Activated CD8-positive, alpha-beta T cell treated with anti-CD3 and anti-CD28 coated beads, Interleukin-2, amount 10 ng/mL, durations not matched to agents 7 days and 5 days (primary cell): ENCODE measurements around the gene TRMT112. TPM values are rescaled to one million over a fixed set of nuclear protein-coding genes. Genes with fewer than 3 reads are reported as not detected.

ENCODE experiments used
- ATAC-seq: fragments of 150-1000 bp; cut with Tn5 transposase; one replicate; pipeline ENCODE4 v1.10.0; 2021; ENCODE audit warnings: moderate library complexity
- CTCF ChIA-PET: fragments of 350-600 bp; sonication (Branson Sonifier 250); formaldehyde crosslinking; loops from one replicate; lab custom pipeline; 2021; ENCODE audit warnings: antibody characterized with exemption; lab: Charles Lee
- POLR2A ChIA-PET: fragments of 350-600 bp; sonication (Branson Sonifier 250); formaldehyde crosslinking; loops from one replicate; lab custom pipeline; 2021; ENCODE audit warnings: antibody characterized with exemption; lab: Charles Lee
- DNase-seq: peaks from one replicate; pipeline ENCODE4 v3.0.0-alpha.2; 2020
- H3K27ac Mint-ChIP-seq: one replicate; pipeline ENCODE4 v1.8.0; 2021; ENCODE audit warnings: mild to moderate bottlenecking, mixed read lengths
- H3K27me3 Mint-ChIP-seq: one replicate; pipeline ENCODE4 v1.8.0; 2021; ENCODE audit warnings: low read depth, mixed read lengths
- H3K36me3 Mint-ChIP-seq: one replicate; pipeline ENCODE4 v1.8.0; 2021; ENCODE audit warnings: low read depth, mixed read lengths
- H3K4me1 Mint-ChIP-seq: one replicate; pipeline ENCODE4 v1.8.0; 2021; ENCODE audit warnings: low read depth, mixed read lengths
- H3K4me3 Mint-ChIP-seq: one replicate; pipeline ENCODE4 v1.8.0; 2021; ENCODE audit warnings: mild to moderate bottlenecking, mixed read lengths
- H3K9me3 Mint-ChIP-seq: one replicate; pipeline ENCODE4 v1.8.0; 2022; ENCODE audit warnings: mixed read lengths; ENCODE audit not compliant: insufficient read depth
- total RNA-seq, 2 experiments: library from RNA; stranded (reverse); gene quantifications; one replicate each; pipeline ENCODE4 v1.2.3, GENCODE V29; 2021

TRMT112 gene
- total RNA-seq, 2 experiments from 2014 or later = 154 to 165 TPM

DNA sequence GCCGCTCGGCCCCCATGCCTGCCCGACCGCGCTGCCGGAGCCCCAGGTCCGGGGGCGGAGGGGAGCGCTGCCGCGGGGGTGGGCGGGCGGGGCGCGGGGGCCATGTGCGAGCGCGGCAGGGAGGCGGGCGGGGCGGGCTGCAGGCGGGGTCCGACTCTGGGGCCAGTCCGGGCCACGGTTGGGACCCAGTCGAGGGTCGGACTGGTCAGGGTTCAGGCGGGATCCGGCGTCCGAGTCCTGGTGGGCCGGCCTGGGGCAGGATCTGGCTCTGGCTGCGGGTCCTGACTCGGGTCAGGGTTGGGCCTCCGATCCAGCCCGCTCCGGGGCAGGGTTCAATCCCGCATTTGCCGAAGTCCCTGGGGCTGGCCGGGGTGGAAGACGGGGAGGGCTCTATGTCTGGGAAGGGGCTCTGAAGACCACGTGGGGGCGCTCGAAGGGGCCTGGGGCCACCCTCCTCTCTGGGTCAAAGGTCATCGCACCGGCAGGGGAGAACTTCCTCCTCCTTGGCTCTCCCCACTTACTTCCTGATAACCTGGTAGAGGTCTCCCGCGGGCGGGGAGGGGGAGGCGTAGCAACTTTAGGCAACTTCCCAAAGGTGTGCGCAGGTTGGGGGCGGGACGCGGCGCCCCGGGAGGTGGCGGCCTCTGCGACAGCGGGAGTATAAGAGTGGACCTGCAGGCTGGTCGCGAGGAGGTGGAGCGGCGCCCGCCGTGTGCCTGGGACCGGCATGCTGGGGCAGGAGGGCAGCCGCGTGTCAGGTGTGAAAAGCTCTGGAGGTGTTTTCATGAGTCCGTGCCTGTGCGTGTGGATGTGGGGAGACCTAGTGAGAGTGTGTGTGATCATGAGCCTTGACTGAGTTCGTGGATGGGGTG, 11.4 kb downstream of the TRMT112 start:
- Mint-ChIP-seq H3K4me3 (peak overlapping the region; percentile 95), H3K4me1 (peaks cover 48% of the 10 kb centered on the region), H3K27me3 (peaks cover 1% of the 10 kb centered on the region), H3K27ac (peak overlapping the region; percentile 91), H3K36me3 (peaks cover 20% of the 10 kb centered on the region), H3K9me3 (no peaks in the 10 kb centered on the region)
- DNase-seq (peak; percentile 75), ATAC-seq (peak; percentile 8)
- POLR2A ChIA-PET = interaction anchor here (0.7 to 5.5 kb wide), 5 partner anchors 12 to 120 kb away, joined by 4 to 42 read pairs (median 39); partner anchors contain the start of genes FERMT3, PRDX5, STIP1 and TRMT112
- CTCF ChIA-PET = interaction anchor here (1.4 to 5.8 kb wide), 10 partner anchors 12 to 121 kb away, joined by 4 to 148 read pairs (median 16); partner anchors contain the start of genes PPP1R14B, PRDX5, STIP1 and TRMT112

DNA sequence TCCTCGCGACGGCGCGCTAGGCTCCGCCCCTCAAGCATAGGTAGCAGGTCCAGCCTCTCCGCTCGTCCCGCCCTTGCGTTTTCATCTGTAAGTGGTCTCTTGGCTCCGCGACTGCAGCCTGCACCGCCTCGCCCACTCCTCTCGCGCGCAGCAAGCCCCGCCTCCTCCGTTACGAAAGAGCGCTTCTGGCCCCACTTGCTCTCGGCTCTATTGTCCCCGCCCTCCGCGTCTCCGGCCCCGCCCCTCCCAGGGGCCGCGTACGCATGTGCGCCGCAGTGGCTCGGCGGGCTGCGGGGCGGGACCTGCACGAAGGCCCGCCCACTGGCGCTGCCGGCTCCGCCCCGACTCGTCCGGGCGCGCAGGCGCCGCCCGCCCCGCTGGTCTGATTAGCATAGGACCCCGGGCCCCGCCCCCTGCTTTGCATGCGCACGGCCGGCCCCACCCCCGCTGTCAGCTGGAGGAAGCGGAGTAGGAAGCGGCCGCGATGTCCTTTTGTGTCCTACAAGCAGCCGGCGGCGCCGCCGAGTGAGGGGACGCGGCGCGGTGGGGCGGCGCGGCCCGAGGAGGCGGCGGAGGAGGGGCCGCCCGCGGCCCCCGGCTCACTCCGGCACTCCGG, 12.2 kb downstream of the TRMT112 start, which contains the start of gene ESRRA:
Gene ESRRA (plus strand): TSS at position 450 of the 616 bp plus-strand sequence. CDS start 1,656 bp downstream, outside the sequence.
- Mint-ChIP-seq H3K27ac (peak within 1 kb of the TSS; percentile 99), H3K9me3 (no peaks in the 10 kb centered on the region), H3K36me3 (peaks cover 17% of the 10 kb centered on the region), H3K4me1 (peaks cover 52% of the 10 kb centered on the region), H3K4me3 (peak within 1 kb of the TSS; percentile 95), H3K27me3 (peaks cover 9% of the 10 kb centered on the region)
- CTCF ChIA-PET = interaction anchor here (0.7 to 5.8 kb wide), 24 partner anchors 11 to 467 kb away, joined by 3 to 165 read pairs (median 10); partner anchors contain the start of genes BAD, DNAJC4, FERMT3 and GPR137
- ATAC-seq (peak; percentile 80), DNase-seq (peak; percentile 100)
- POLR2A ChIA-PET = interaction anchor here (0.9 to 5.5 kb wide), 10 partner anchors 12 to 119 kb away, joined by 3 to 42 read pairs (median 10); partner anchors contain the start of genes BAD, FERMT3, GPR137 and NUDT22

DNA sequence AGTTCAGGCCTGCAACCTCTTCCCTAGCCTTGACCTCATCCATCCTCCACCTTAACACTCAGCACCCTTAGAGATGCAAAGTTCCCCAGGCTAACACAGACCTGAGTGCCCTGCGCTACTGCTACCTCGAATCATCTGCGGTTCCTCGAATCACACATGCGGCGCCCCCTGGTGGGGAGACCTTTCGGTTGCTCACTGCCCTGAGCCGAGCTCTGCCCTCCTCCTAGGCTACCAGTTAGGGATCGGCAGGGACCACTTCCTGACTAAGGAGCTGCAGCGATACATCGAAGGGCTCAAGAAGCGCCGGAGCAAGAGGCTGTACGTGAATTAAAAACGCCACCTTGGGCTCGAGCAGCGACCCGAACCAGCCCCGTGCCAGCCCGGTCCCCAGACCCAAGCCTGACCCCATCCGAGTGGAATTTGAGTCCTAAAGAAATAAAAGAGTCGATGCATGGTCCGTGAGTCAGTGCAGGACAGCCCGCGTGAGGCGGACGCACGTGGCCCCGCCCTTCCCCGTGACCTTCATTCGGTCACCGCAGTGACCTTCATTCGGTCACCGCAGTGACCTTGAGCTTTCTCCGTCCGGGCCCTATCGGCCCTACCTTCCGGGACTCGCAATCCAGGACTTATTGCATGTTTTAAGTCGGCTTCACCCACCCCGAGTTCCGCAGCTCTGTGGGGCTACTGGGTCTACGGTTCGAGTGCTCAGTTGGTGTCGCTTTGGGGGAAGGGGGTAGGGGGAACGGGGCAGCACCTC, 12.9 kb downstream of the TRMT112 start:
- peaks cover 15% of the 10 kb centered on the region for H3K27me3 Mint-ChIP-seq
- ATAC-seq (peak; percentile 45), DNase-seq (peak; percentile 97)
- H3K36me3 Mint-ChIP-seq = peaks cover 15% of the 10 kb centered on the region
- peak overlapping the region; percentile 99 for H3K27ac Mint-ChIP-seq
- POLR2A ChIA-PET = interaction anchor here (0.9 to 5.5 kb wide), 13 partner anchors 11 to 119 kb away, joined by 3 to 42 read pairs (median 5); partner anchors contain the start of genes BAD, FERMT3, GPR137 and NUDT22
- CTCF ChIA-PET = interaction anchor here (0.7 to 5.8 kb wide), 27 partner anchors 9 to 466 kb away, joined by 3 to 165 read pairs (median 9); partner anchors contain the start of genes BAD, CCDC88B, DNAJC4 and FERMT3
- H3K9me3 Mint-ChIP-seq = no peaks in the 10 kb centered on the region
- H3K4me3 Mint-ChIP-seq = peak overlapping the region; percentile 88
- peaks cover 52% of the 10 kb centered on the region for H3K4me1 Mint-ChIP-seq

DNA sequence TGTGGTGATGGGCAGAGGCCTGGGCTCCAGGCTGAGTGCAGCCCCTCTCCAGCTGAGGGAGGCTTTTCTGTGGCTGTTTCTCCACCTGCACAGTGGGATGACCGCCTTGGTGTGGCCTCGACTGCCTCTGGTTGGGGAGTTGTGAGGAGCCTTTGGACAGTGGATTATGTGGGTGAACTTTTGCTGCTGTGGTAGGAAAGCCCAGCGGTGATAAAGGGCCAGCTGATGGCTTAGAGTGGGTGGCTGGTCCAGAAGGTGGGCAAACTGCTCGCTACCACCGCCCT, 13.4 kb downstream of the TRMT112 start:
- ChIA-PET POLR2A (interaction anchor here (0.9 to 5.5 kb wide), 9 partner anchors 11 to 118 kb away, joined by 3 to 42 read pairs (median 14); partner anchors contain the start of genes BAD, FERMT3, GPR137 and PRDX5), CTCF (interaction anchor here (1.0 to 5.8 kb wide), 23 partner anchors 9 to 303 kb away, joined by 3 to 165 read pairs (median 12); partner anchors contain the start of genes BAD, CCDC88B, DNAJC4 and FERMT3)
- Mint-ChIP-seq H3K27ac (peak overlapping the region; percentile 99), H3K4me1 (peaks cover 52% of the 10 kb centered on the region), H3K27me3 (peaks cover 21% of the 10 kb centered on the region), H3K4me3 (peak overlapping the region; percentile 88), H3K9me3 (no peaks in the 10 kb centered on the region), H3K36me3 (peaks cover 13% of the 10 kb centered on the region)
- DNase-seq = no peak
- no peak for ATAC-seq

DNA sequence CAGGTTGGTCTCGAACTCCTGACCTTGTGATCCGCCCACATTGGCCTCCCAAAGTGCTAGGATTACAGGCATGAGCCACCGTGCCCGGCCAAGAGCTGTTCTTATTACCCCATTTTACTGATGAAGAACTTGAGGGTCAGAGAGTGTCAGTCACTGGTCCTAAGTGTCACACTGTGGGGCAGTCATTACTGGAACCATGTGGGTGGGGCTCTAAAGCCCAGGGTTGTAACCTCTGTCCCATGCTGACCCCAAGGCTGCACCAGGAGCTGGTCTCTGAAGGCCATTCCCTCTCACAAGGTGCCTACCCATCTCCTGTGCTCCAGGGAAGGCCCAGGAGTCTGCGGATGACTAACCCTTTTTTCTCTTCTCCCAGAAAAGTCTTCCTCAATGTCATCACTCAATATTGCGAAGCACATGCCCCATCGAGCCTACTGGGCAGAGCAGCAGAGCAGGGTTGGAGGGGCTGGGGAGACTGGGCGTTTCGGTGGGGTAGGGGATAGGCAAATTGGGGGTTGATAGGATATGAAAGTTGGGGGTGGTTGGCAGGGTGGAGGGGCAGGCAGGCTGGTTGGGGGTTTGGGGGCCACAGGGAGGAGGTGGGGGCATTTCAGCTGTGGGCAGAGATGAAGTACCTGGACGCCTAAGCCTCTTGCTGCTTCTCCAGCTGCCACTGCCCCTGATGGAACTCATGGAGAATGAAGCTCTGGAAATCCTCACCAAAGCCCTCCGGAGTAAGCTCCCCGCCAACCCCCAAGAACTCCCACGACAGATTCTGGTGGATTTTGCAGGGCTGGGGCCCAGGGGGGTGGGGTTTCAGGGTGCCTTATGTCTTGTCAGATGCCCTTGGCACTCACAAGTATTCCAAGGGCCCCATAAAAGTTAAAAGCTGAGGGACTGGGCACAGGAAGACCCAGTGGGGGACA, 14.0 kb downstream of the TRMT112 start:
- peaks cover 25% of the 10 kb centered on the region for H3K27me3 Mint-ChIP-seq
- peak overlapping the region; percentile 99 for H3K27ac Mint-ChIP-seq
- H3K4me1 Mint-ChIP-seq = peaks cover 52% of the 10 kb centered on the region
- H3K9me3 Mint-ChIP-seq = no peaks in the 10 kb centered on the region
- POLR2A ChIA-PET = interaction anchor here (0.9 to 5.5 kb wide), 9 partner anchors 10 to 117 kb away, joined by 3 to 42 read pairs (median 14); partner anchors contain the start of genes BAD, FERMT3, GPR137 and PRDX5
- H3K4me3 Mint-ChIP-seq = peak overlapping the region; percentile 88
- ATAC-seq (no peak), DNase-seq (no peak)
- CTCF ChIA-PET = interaction anchor here (1.1 to 5.8 kb wide), 18 partner anchors 9 to 302 kb away, joined by 3 to 165 read pairs (median 16); partner anchors contain the start of genes BAD, CCDC88B, FERMT3 and GPR137
- H3K36me3 Mint-ChIP-seq = peaks cover 13% of the 10 kb centered on the region

DNA sequence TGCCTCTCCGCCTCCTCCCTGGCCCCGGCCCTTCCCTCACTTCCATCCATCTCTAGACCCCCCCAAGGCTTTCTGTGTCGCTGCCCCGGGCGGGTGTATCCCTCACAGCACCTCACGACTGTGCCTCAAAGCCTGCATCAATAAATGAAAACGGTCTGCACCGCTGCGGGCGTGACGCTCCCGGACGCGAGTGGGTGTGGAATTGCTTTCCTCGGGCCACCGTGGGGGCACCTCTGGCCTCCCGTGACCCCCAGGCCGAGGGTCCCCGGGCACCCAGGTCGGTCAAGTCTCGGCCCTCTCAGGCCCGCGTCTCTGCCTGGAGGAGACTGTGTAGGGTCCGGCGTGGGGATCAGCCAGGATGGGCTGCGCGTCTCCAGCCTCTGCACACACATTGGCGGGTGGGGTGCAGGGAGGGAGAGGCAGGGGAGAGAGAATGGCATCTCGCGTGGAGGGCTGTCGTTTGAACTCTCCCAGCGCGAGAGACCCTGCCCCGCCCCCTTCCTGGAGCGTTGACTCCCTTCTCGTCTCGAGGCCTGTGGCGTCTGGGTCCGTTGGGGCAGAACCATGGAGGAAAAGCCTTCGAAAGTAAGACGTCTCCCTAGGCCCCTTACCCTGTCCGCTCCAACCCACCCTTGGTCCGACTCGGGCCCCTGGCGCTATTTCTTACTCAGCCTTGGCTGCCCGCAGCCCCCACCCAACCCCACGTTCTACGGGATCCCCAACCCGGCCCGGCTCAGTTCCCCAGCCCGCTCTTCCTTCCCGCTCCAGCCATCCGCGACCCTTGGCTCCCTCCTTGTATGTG, 17.3 kb downstream of the TRMT112 start, which contains the start of gene CATSPERZ:
Gene CATSPERZ (plus strand): TSS at position 512 of the 802 bp plus-strand sequence. CDS start 53 bp downstream, at position 565.
- ChIA-PET CTCF (interaction anchor here (0.8 to 5.8 kb wide), 13 partner anchors 14 to 114 kb away, joined by 3 to 165 read pairs (median 11); partner anchors contain the start of genes BAD, FERMT3, GPR137 and NUDT22), POLR2A (interaction anchor here (5.3 kb wide), 1 partner anchor 30 kb away, joined by 42 read pairs; no protein-coding TSS in a partner anchor)
- Mint-ChIP-seq H3K27me3 (peaks cover 58% of the 10 kb centered on the region), H3K9me3 (no peaks in the 10 kb centered on the region), H3K4me3 (peak within 1 kb of the TSS; percentile 45), H3K27ac (no peak within 1 kb of the TSS), H3K4me1 (peaks cover 38% of the 10 kb centered on the region), H3K36me3 (no peaks in the 10 kb centered on the region)
- no peak for DNase-seq
- ATAC-seq = no peak

DNA sequence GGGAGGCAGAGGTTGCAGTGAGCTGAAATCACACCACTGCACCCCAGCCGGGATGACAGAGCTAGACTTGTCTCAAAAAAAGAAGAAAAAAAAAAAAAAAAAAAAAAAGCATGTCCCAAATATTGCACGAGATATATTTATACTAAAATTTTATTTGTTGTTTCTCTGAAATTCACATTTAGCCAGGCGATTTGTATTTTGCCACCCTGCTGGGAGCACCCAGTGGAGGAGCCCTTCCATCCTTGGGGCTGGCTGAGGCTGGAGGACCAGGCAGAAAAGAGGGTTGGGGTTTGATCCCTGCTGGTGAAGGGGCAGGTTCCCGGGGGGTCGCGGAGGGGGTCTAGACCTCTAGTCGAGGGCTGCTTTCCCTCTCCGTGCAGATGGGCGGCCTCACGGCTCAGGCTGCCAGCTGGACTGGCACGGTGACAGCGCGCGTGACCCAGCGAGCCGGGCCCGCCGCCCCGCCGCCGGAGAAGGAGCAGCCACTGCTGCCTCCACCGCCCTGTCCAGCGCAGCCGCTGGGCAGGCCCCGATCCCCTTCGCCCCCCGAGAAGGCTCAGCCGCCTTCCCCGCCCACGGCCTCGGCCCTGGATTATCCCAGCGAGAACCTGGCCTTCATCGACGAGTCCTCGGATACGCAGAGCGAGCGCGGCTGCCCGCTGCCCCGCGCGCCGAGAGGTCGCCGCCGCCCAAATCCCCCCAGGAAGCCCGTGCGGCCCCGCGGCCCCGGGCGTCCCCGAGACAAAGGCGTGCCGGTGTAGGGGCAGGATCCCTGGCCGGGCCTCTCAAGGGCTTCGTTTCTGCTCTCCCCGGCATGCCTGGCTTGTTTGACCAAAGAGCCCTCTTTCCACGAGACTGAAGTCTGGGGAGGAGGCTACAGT, 18.2 kb downstream of the TRMT112 start:
- POLR2A ChIA-PET = no interaction called here
- Mint-ChIP-seq H3K4me3 (no peak overlapping the region), H3K4me1 (peaks cover 35% of the 10 kb centered on the region), H3K27me3 (peaks cover 64% of the 10 kb centered on the region), H3K9me3 (no peaks in the 10 kb centered on the region), H3K27ac (no peak overlapping the region), H3K36me3 (no peaks in the 10 kb centered on the region)
- CTCF ChIA-PET = no interaction called here
- no peak for DNase-seq
- no peak for ATAC-seq

DNA sequence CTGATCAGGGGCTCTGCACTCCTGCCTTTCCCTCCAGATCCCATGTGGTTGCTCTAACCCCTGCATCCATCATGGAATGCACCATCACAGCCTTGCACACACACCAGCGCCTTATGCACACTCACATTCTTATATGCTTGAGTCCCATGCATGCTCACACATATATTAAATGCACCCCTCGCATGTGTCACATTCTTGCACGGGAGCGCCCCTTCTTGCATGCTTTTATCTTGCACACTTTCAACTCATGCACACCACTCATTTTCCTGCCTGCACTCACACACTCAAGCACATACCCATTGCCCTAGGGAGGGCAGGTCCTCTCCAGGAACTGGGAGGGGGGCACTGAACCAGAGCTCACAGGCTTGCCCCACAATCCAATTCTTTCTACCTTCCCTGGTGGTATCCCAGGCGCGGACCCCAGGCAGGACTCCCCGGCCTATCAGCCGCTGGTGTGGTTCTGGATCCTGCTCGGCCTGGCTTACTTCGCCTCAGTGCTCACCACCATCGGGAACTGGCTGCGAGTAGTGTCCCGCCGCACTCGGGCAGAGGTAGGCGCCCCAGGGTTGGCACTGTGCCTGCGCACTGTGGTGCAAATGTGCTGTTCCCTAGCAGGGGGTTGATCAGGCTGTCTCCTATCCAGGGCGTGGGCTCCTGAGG, 19.5 kb downstream of the TRMT112 start:
- ChIA-PET POLR2A (interaction anchor here (0.8 kb wide), 1 partner anchor 91 kb away, joined by 3 read pairs; no protein-coding TSS in a partner anchor), CTCF (interaction anchor here (1.0 kb wide), 1 partner anchor 91 kb away, joined by 3 read pairs; the partner anchor contains the start of gene FERMT3)
- Mint-ChIP-seq H3K27me3 (peaks cover 76% of the 10 kb centered on the region), H3K36me3 (no peaks in the 10 kb centered on the region), H3K9me3 (no peaks in the 10 kb centered on the region), H3K4me3 (no peak overlapping the region), H3K27ac (no peak overlapping the region), H3K4me1 (peaks cover 27% of the 10 kb centered on the region)
- DNase-seq (no peak), ATAC-seq (no peak)
